ENCODE data around the gene ROBO1. TPM values are rescaled to one million over a fixed set of nuclear protein-coding genes. Genes with fewer than 3 reads are reported as not detected.
A peak's percentile ranks its signal among the peaks of the same experiment; 100 is the strongest.

ROBO1 gene
- total RNA-seq, 1 experiment from 2014 or later, result 33.9 TPM

DNA sequence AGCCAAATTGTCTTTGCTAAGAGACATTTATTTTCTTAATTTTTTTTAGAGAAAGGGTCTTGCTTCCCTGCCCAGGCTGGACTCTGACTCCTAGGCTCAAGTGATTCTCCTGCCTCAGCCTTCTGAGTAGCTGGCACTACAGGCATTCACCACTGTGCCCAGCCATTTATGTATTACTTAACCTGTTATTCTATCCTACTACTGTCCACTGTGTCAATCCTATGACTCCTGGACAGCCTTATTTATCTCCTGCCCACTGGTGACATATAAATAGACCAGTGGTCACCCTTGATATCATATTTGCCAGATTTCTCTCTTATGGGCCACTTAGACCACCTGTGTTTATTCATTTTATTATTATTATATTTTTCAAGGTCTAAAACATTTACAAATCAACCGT is 161.4 kb downstream of the ROBO1 start:
- BruUV-seq (replicated peaks), result no TSS peak
- Mint-ChIP-seq H3K9me3 (ENCODE audit: low read depth, unreplicated experiment) (no peaks in the 10 kb centered on the region), H3K4me1 (ENCODE audit: low read depth, unreplicated experiment) (peaks cover 28% of the 10 kb centered on the region), H3K27me3 (ENCODE audit: unreplicated experiment) (no peaks in the 10 kb centered on the region), H3K4me3 (ENCODE audit: low read depth, unreplicated experiment) (no peak overlapping the region), H3K36me3 (ENCODE audit: insufficient read depth, unreplicated experiment) (no peaks in the 10 kb centered on the region), H3K27ac (ENCODE audit: unreplicated experiment) (no peak overlapping the region)
- TF ChIP-seq, protein P1, sequence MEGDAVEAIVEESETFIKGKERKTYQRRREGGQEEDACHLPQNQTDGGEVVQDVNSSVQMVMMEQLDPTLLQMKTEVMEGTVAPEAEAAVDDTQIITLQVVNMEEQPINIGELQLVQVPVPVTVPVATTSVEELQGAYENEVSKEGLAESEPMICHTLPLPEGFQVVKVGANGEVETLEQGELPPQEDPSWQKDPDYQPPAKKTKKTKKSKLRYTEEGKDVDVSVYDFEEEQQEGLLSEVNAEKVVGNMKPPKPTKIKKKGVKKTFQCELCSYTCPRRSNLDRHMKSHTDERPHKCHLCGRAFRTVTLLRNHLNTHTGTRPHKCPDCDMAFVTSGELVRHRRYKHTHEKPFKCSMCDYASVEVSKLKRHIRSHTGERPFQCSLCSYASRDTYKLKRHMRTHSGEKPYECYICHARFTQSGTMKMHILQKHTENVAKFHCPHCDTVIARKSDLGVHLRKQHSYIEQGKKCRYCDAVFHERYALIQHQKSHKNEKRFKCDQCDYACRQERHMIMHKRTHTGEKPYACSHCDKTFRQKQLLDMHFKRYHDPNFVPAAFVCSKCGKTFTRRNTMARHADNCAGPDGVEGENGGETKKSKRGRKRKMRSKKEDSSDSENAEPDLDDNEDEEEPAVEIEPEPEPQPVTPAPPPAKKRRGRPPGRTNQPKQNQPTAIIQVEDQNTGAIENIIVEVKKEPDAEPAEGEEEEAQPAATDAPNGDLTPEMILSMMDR (IDR thresholded peaks at IDR 0.05; ENCODE audit: unreplicated experiment), result no peak
- intact Hi-C loops (cut with micrococcal nuclease; ENCODE audit: unreplicated experiment), result no loop called here
- CTCF ChIA-PET, result no interaction called here
- no peak for DNase-seq

DNA sequence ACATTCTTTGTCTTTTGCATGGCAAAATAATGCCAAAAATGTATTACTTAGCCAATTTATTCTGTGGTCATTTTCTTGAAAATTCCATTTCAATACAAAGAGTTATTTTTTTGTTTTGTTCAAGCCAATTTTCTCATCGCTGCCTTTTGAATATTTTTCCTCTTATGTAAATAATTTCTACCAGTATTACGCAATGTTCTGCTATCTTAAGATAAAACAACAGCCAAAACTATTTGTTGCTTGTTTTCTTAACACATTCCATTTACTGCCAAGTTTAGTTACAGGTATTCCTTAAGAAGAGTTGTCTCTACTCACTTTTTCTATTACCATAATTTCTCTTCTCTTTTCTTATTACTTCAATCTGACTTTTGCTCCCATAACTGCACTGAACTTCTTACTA is 163.1 kb downstream of the ROBO1 start:
- peak overlapping the region; percentile 1 for H3K27ac Mint-ChIP-seq (ENCODE audit: unreplicated experiment)
- TF ChIP-seq, protein P1 (IDR thresholded peaks at IDR 0.05; ENCODE audit: unreplicated experiment), result no peak
- CTCF ChIA-PET, result no interaction called here
- peaks cover 28% of the 10 kb centered on the region for H3K4me1 Mint-ChIP-seq (ENCODE audit: low read depth, unreplicated experiment)
- no peaks in the 10 kb centered on the region for H3K9me3 Mint-ChIP-seq (ENCODE audit: low read depth, unreplicated experiment)
- DNase-seq, result no peak
- no peaks in the 10 kb centered on the region for H3K27me3 Mint-ChIP-seq (ENCODE audit: unreplicated experiment)
- H3K36me3 Mint-ChIP-seq (ENCODE audit: insufficient read depth, unreplicated experiment), result no peaks in the 10 kb centered on the region
- intact Hi-C loops (cut with micrococcal nuclease; ENCODE audit: unreplicated experiment), result no loop called here
- no TSS peak for BruUV-seq (replicated peaks)
- H3K4me3 Mint-ChIP-seq (ENCODE audit: low read depth, unreplicated experiment), result no peak overlapping the region

DNA sequence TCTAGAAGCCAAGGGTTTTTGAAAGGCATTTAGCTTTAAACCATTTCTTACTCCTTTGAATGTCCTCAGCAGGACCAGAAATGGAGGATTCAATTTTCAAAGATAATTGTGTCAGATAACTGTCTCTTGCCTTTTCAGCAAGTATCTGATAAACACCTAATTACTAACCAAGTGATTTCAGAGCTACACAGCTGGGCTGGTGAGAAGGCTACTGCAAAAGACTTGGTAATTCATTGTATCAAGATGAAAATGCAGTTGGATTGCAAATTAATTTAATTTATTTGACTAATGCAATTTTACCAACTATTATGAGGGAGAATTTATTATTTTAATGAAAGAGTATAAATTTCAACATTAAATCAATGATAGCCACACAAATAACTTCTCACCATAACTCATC is 165.4 kb downstream of the ROBO1 start:
- intact Hi-C loops (cut with micrococcal nuclease; ENCODE audit: unreplicated experiment), result no loop called here
- H3K4me1 Mint-ChIP-seq (ENCODE audit: low read depth, unreplicated experiment), result peaks cover 28% of the 10 kb centered on the region
- no peaks in the 10 kb centered on the region for H3K9me3 Mint-ChIP-seq (ENCODE audit: low read depth, unreplicated experiment)
- no peak overlapping the region for H3K4me3 Mint-ChIP-seq (ENCODE audit: low read depth, unreplicated experiment)
- no peaks in the 10 kb centered on the region for H3K27me3 Mint-ChIP-seq (ENCODE audit: unreplicated experiment)
- no TSS peak for BruUV-seq (replicated peaks)
- no peak overlapping the region for H3K27ac Mint-ChIP-seq (ENCODE audit: unreplicated experiment)
- H3K36me3 Mint-ChIP-seq (ENCODE audit: insufficient read depth, unreplicated experiment), result no peaks in the 10 kb centered on the region
- TF ChIP-seq, protein P1 (IDR thresholded peaks at IDR 0.05; ENCODE audit: unreplicated experiment), result no peak
- no peak for DNase-seq
- CTCF ChIA-PET, result no interaction called here

DNA sequence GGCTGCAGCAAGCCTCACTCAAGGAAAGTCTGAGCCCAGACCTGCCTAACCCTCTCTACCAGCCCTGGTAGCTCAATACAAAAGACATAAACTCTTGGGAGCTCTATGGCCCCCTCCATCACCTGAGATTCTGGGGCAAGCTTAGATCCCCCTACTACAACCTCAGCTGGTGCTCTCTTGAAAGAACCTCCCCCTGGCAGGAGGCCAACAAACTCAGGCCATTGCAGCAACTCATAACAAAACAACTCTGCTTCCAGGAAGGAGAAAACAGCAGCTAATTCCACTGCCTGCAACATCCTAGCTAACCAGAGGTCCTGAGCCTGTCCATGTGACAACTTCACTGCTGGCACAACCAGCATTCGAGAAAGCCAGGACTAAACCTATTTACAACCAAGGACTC is 169.2 kb downstream of the ROBO1 start:
- no TSS peak for BruUV-seq (replicated peaks)
- no peaks in the 10 kb centered on the region for H3K36me3 Mint-ChIP-seq (ENCODE audit: insufficient read depth, unreplicated experiment)
- H3K9me3 Mint-ChIP-seq (ENCODE audit: low read depth, unreplicated experiment), result no peaks in the 10 kb centered on the region
- H3K27me3 Mint-ChIP-seq (ENCODE audit: unreplicated experiment), result no peaks in the 10 kb centered on the region
- H3K4me3 Mint-ChIP-seq (ENCODE audit: low read depth, unreplicated experiment), result no peak overlapping the region
- TF ChIP-seq, protein P1 (IDR thresholded peaks at IDR 0.05; ENCODE audit: unreplicated experiment), result no peak
- CTCF ChIA-PET, result no interaction called here
- peak; percentile 36 for DNase-seq
- no peak overlapping the region for H3K27ac Mint-ChIP-seq (ENCODE audit: unreplicated experiment)
- peaks cover 8% of the 10 kb centered on the region for H3K4me1 Mint-ChIP-seq (ENCODE audit: low read depth, unreplicated experiment)
- intact Hi-C loops (cut with micrococcal nuclease; ENCODE audit: unreplicated experiment), result no loop called here

DNA sequence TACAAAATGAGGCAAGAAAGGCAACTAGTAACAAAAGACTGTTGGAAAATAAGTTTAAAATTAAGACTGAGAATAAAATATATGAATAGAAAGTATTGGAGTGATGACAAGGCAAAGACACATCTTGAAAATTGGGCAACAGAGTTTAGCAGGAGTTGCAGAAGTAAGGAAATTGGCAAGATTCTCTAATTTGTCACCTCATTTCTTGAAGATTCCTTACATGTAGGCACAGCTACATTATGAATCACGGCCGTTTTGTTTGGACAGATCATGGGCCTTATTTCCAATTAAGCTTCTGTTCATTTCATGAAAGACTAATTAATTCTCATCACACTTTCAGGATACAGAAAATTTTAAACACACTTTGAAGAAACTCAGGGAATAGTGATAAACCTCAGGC is 170.1 kb downstream of the ROBO1 start:
- Mint-ChIP-seq H3K9me3 (ENCODE audit: low read depth, unreplicated experiment) (no peaks in the 10 kb centered on the region), H3K27ac (ENCODE audit: unreplicated experiment) (no peak overlapping the region), H3K36me3 (ENCODE audit: insufficient read depth, unreplicated experiment) (no peaks in the 10 kb centered on the region), H3K27me3 (ENCODE audit: unreplicated experiment) (no peaks in the 10 kb centered on the region), H3K4me3 (ENCODE audit: low read depth, unreplicated experiment) (no peak overlapping the region), H3K4me1 (ENCODE audit: low read depth, unreplicated experiment) (no peaks in the 10 kb centered on the region)
- BruUV-seq (replicated peaks), result no TSS peak
- TF ChIP-seq, protein P1 (IDR thresholded peaks at IDR 0.05; ENCODE audit: unreplicated experiment), result no peak
- CTCF ChIA-PET, result no interaction called here
- no peak for DNase-seq
- intact Hi-C loops (cut with micrococcal nuclease; ENCODE audit: unreplicated experiment), result no loop called here
